Trophoblast cell (in vitro differentiated cells and primary cell): Measurements from ENCODE around the gene TBXAS1.

ENCODE experiments used
- DNase-seq, 2 donors: peaks; one replicate each; pipeline ENCODE4 v3.0.0-alpha.2; 2016
- H2AFZ ChIP-seq: 2 replicates; pipeline ENCODE4 v1.6.1; 2013; ENCODE audit warnings: low read length, moderate library complexity, mild to moderate bottlenecking; ENCODE audit not compliant: insufficient read depth, poor library complexity
- H2AK5ac ChIP-seq: 2 replicates; pipeline ENCODE4 v1.6.1; 2013; ENCODE audit warnings: mild to moderate bottlenecking, low read length
- H2BK120ac ChIP-seq: 2 replicates; pipeline ENCODE4 v1.6.1; 2013; ENCODE audit warnings: low read length, mild to moderate bottlenecking, moderate library complexity; ENCODE audit not compliant: insufficient read depth, poor library complexity
- H2BK12ac ChIP-seq: 2 replicates; pipeline ENCODE4 v1.6.1; 2013; ENCODE audit warnings: mild to moderate bottlenecking, low read length, moderate library complexity
- H2BK5ac ChIP-seq: 2 replicates; pipeline ENCODE4 v1.6.1; 2013; ENCODE audit warnings: low read length, low read depth, moderate library complexity, mild to moderate bottlenecking; ENCODE audit not compliant: poor library complexity
- H3K14ac ChIP-seq: 2 replicates; pipeline ENCODE4 v1.6.1; 2013; ENCODE audit warnings: mild to moderate bottlenecking, low read length
- H3K18ac ChIP-seq: 2 replicates; pipeline ENCODE4 v1.6.1; 2013; ENCODE audit warnings: mild to moderate bottlenecking, low read length
- H3K23ac ChIP-seq: 2 replicates; pipeline ENCODE4 v1.6.1; 2013; ENCODE audit warnings: low read length
- H3K27ac ChIP-seq: 2 replicates; pipeline ENCODE4 v1.5.1; 2013; ENCODE audit warnings: low read depth, mild to moderate bottlenecking, inconsistent platforms, low read length, moderate library complexity
- H3K27me3 ChIP-seq: 2 replicates; pipeline ENCODE4 v1.6.1; 2013; ENCODE audit warnings: inconsistent platforms, mild to moderate bottlenecking, low read length, moderate library complexity; ENCODE audit not compliant: insufficient read depth
- H3K36me3 ChIP-seq, 2 experiments: 1 replicate in 1 of 2; 2 replicates in 1 of 2; pipeline ENCODE4 v1.6.1; 2013; ENCODE audit warnings: low read length in 2 of 2, mild to moderate bottlenecking in 2 of 2, moderate library complexity in 1 of 2; ENCODE audit not compliant: insufficient read depth in 2 of 2, control insufficient read depth in 1 of 2
- H3K4ac ChIP-seq: 2 replicates; pipeline ENCODE4 v1.6.1; 2013; ENCODE audit warnings: low read depth, mild to moderate bottlenecking, low read length, moderate library complexity
- H3K4me1 ChIP-seq, 2 experiments: 1 replicate in 1 of 2; 2 replicates in 1 of 2; pipeline ENCODE4 v1.6.1; 2013; ENCODE audit warnings: low read length in 2 of 2, mild to moderate bottlenecking in 2 of 2, moderate library complexity in 1 of 2; ENCODE audit not compliant: insufficient read depth in 2 of 2, control insufficient read depth in 1 of 2
- H3K4me2 ChIP-seq: 2 replicates; pipeline ENCODE4 v1.6.1; 2013; ENCODE audit warnings: inconsistent platforms, mild to moderate bottlenecking, low read length, moderate library complexity
- H3K4me3 ChIP-seq: 2 replicates; pipeline ENCODE4 v1.5.1; 2013; ENCODE audit warnings: mild to moderate bottlenecking, low read depth, low read length, inconsistent platforms
- H3K79me1 ChIP-seq: one replicate; pipeline ENCODE4 v1.6.1; 2013; ENCODE audit warnings: low read length
- H3K79me2 ChIP-seq: 2 replicates; pipeline ENCODE4 v1.6.1; 2013; ENCODE audit warnings: low read length, mild to moderate bottlenecking; ENCODE audit not compliant: control insufficient read depth, insufficient read depth, poor library complexity
- H3K9ac ChIP-seq: 2 replicates; pipeline ENCODE4 v1.6.1; 2013; ENCODE audit warnings: mild to moderate bottlenecking, low read length
- H3K9me3 ChIP-seq: 2 replicates; pipeline ENCODE4 v1.6.1; 2013; ENCODE audit warnings: low read depth, mild to moderate bottlenecking, control low read depth, inconsistent platforms, low read length; ENCODE audit not compliant: insufficient read depth
- H4K12ac ChIP-seq: 2 replicates; pipeline ENCODE4 v1.6.1; 2013; ENCODE audit warnings: low read depth, mild to moderate bottlenecking, low read length, moderate library complexity
- H4K8ac ChIP-seq: 2 replicates; pipeline ENCODE4 v1.6.1; 2013; ENCODE audit warnings: low read depth, mild to moderate bottlenecking, low read length, moderate library complexity
- H4K91ac ChIP-seq: one replicate; pipeline ENCODE4 v1.6.1; 2013; ENCODE audit warnings: low read depth, mild to moderate bottlenecking, low read length, moderate library complexity
- WGBS: extraction: QIAGEN DNeasy Blood & Tissue Kit; methylation state at CpG from one replicate; pipeline ENCODE4 v1.1.7; 2013; ENCODE audit warnings: missing lambda C conversion rate; ENCODE audit not compliant: insufficient read length, insufficient coverage; ENCODE audit errors: extremely low coverage; 5-methylcytosine and 5-hydroxymethylcytosine counted together

Gene TBXAS1

GRCh38 chr7:139855498-139856270 lies 26.6 kb downstream of the TBXAS1 start:
- Histone ChIP-seq H3K4me3 (no peak overlapping the region), H3K4ac (no peak overlapping the region), H3K27me3 (no peaks in the 10 kb centered on the region)

GRCh38 chr7:139857791-139858190 lies 28.7 kb downstream of the TBXAS1 start:
- no peak overlapping the region for H4K91ac ChIP-seq
- no peaks in the 10 kb centered on the region for H3K36me3 ChIP-seq
- no peak overlapping the region for H3K4ac ChIP-seq
- no peak overlapping the region for H2BK120ac ChIP-seq
- no peak overlapping the region for H4K8ac ChIP-seq
- no peak overlapping the region for H2AK5ac ChIP-seq
- H4K12ac ChIP-seq = no peak overlapping the region
- H2BK5ac ChIP-seq = no peak overlapping the region
- no peak overlapping the region for H3K27ac ChIP-seq
- no peaks in the 10 kb centered on the region for H3K79me2 ChIP-seq
- no peak overlapping the region for H2AFZ ChIP-seq
- no peak overlapping the region for H3K9ac ChIP-seq
- DNase-seq = no peak
- no peak overlapping the region for H2BK12ac ChIP-seq
- H3K23ac ChIP-seq = no peak overlapping the region
- no peaks in the 10 kb centered on the region for H3K4me1 ChIP-seq
- no peak overlapping the region for H3K18ac ChIP-seq
- WGBS = no CpG with 5 or more reads among the region's 3 CpGs
- H3K4me2 ChIP-seq = no peak overlapping the region
- H3K79me1 ChIP-seq = no peaks in the 10 kb centered on the region
- no peak overlapping the region for H3K4me3 ChIP-seq
- H3K14ac ChIP-seq = no peak overlapping the region
- no peaks in the 10 kb centered on the region for H3K9me3 ChIP-seq
- no peaks in the 10 kb centered on the region for H3K27me3 ChIP-seq

More at GRCh38 chr7:139855498-139856270, 26.6 kb downstream of the TBXAS1 start:
- Histone ChIP-seq H3K79me1 (no peaks in the 10 kb centered on the region), H3K9me3 (no peaks in the 10 kb centered on the region), H3K9ac (no peak overlapping the region), H3K14ac (no peak overlapping the region), H3K79me2 (no peaks in the 10 kb centered on the region), H3K23ac (no peak overlapping the region), H2BK12ac (no peak overlapping the region), H2AK5ac (no peak overlapping the region), H2BK120ac (no peak overlapping the region), H3K4me2 (no peak overlapping the region), H3K18ac (no peak overlapping the region), H4K91ac (no peak overlapping the region), H4K12ac (no peak overlapping the region), H2AFZ (no peak overlapping the region), H4K8ac (no peak overlapping the region), H2BK5ac (no peak overlapping the region), H3K36me3 (no peaks in the 10 kb centered on the region), H3K27ac (no peak overlapping the region), H3K4me1 (no peaks in the 10 kb centered on the region)
- no CpG with 5 or more reads among the region's 9 CpGs for WGBS
- peak in 1 of 2 donors; percentile 23 for DNase-seq

GRCh38 chr7:139860090-139860775 lies 31.2 kb downstream of the TBXAS1 start:
- Histone ChIP-seq H4K8ac (no peak overlapping the region), H3K4ac (no peak overlapping the region), H3K4me1 (no peaks in the 10 kb centered on the region), H2BK120ac (no peak overlapping the region), H3K27ac (no peak overlapping the region), H4K91ac (no peak overlapping the region), H3K18ac (no peak overlapping the region), H3K36me3 (no peaks in the 10 kb centered on the region), H3K4me2 (no peak overlapping the region), H4K12ac (no peak overlapping the region), H3K4me3 (no peak overlapping the region), H3K79me1 (no peaks in the 10 kb centered on the region), H3K9ac (no peak overlapping the region), H2BK5ac (no peak overlapping the region), H3K23ac (no peak overlapping the region), H3K9me3 (no peaks in the 10 kb centered on the region), H3K14ac (no peak overlapping the region), H2AK5ac (no peak overlapping the region), H3K79me2 (no peaks in the 10 kb centered on the region), H2BK12ac (no peak overlapping the region), H2AFZ (no peak overlapping the region), H3K27me3 (no peaks in the 10 kb centered on the region)
- WGBS = no CpG with 5 or more reads among the region's 4 CpGs
- DNase-seq = peak in 1 of 2 donors; percentile 6

GRCh38 chr7:139861803-139862202 lies 32.7 kb downstream of the TBXAS1 start:
- H4K91ac ChIP-seq = no peak overlapping the region
- H3K18ac ChIP-seq = no peak overlapping the region
- H3K4me1 ChIP-seq = no peaks in the 10 kb centered on the region
- no peaks in the 10 kb centered on the region for H3K9me3 ChIP-seq
- no peak overlapping the region for H2BK120ac ChIP-seq
- no CpG with 5 or more reads among the region's 2 CpGs for WGBS
- no peak overlapping the region for H3K14ac ChIP-seq
- H3K36me3 ChIP-seq = no peaks in the 10 kb centered on the region
- H2AK5ac ChIP-seq = no peak overlapping the region
- no peaks in the 10 kb centered on the region for H3K79me1 ChIP-seq
- no peak overlapping the region for H3K4me3 ChIP-seq
- H3K23ac ChIP-seq = no peak overlapping the region
- no peak overlapping the region for H3K4ac ChIP-seq
- no peak overlapping the region for H4K8ac ChIP-seq
- no peak overlapping the region for H3K4me2 ChIP-seq
- DNase-seq = no peak
- H2BK5ac ChIP-seq = no peak overlapping the region
- no peaks in the 10 kb centered on the region for H3K79me2 ChIP-seq
- H2BK12ac ChIP-seq = no peak overlapping the region
- H3K27ac ChIP-seq = no peak overlapping the region
- no peak overlapping the region for H4K12ac ChIP-seq
- H3K27me3 ChIP-seq = no peaks in the 10 kb centered on the region
- no peak overlapping the region for H2AFZ ChIP-seq
- H3K9ac ChIP-seq = no peak overlapping the region
